MCF 10A (cell line): ENCODE results near the gene TMEM37. TPM values are rescaled to one million over a fixed set of nuclear protein-coding genes. Genes with fewer than 3 reads are reported as not detected.

Experiments
- BruUV-seq: library from RNA; stranded (reverse); fragments of 400-500 nt; replicated peaks from 2 replicates; lab custom pipeline; 2021; lab: Mats Ljungman, UMichigan
- CTCF ChIA-PET: fragments of 300-600 bp; sonication (Branson Sonifier 250); formaldehyde crosslinking; extraction: SDS; loops from one replicate; lab custom pipeline; 2021; ENCODE audit warnings: antibody characterized with exemption, inconsistent platforms; lab: Yijun Ruan, JAX
- POLR2A ChIA-PET: fragments of 300-600, 350-650 bp; sonication (Branson Sonifier 250); formaldehyde crosslinking; extraction: SDS; loops from one replicate; lab custom pipeline; 2020; ENCODE audit warnings: antibody characterized with exemption, inconsistent platforms; lab: Yijun Ruan, JAX
- DNase-seq: peaks from one replicate; pipeline ENCODE4 v3.0.0-alpha.2; 2018; ENCODE audit not compliant: unreplicated experiment
- H3K27ac Mint-ChIP-seq: one replicate; pipeline ENCODE4 v1.8.0; 2022; ENCODE audit warnings: mild to moderate bottlenecking, low read depth, mixed read lengths; ENCODE audit not compliant: unreplicated experiment
- H3K27me3 Mint-ChIP-seq: one replicate; pipeline ENCODE4 v1.8.0; 2022; ENCODE audit warnings: mixed read lengths; ENCODE audit not compliant: insufficient read depth, unreplicated experiment
- H3K36me3 Mint-ChIP-seq: one replicate; pipeline ENCODE4 v1.8.0; 2022; ENCODE audit warnings: mild to moderate bottlenecking, moderate library complexity, mixed read lengths; ENCODE audit not compliant: insufficient read depth, unreplicated experiment
- H3K4me1 Mint-ChIP-seq: one replicate; pipeline ENCODE4 v1.8.0; 2022; ENCODE audit warnings: mixed read lengths; ENCODE audit not compliant: insufficient read depth, unreplicated experiment
- H3K4me3 Mint-ChIP-seq: one replicate; pipeline ENCODE4 v1.8.0; 2022; ENCODE audit warnings: mild to moderate bottlenecking, moderate library complexity, mixed read lengths; ENCODE audit not compliant: unreplicated experiment
- H3K9me3 Mint-ChIP-seq: one replicate; pipeline ENCODE4 v1.8.0; 2022; ENCODE audit warnings: mixed read lengths; ENCODE audit not compliant: unreplicated experiment
- intact Hi-C: fragments of 100-400 bp; cut with micrococcal nuclease; formaldehyde crosslinking; loops from 2 replicates; pipeline ENCODE4 v1.14.1; 2022
- total RNA-seq: library from RNA; stranded (reverse); gene quantifications from 2 replicates; pipeline ENCODE4 v1.2.3, GENCODE V29; 2022
- TF ChIP-seq, protein P1 (sequence below): fragments of 200-600 bp; IDR thresholded peaks from one replicate; pipeline ENCODE4 v1.8.0; 2022; ENCODE audit warnings: antibody characterized with exemption, mild to moderate bottlenecking; ENCODE audit not compliant: unreplicated experiment

Gene TMEM37
- total RNA-seq, 1 experiment from 2014 or later = not detected

GRCh38 chr2:119435081-119435952 is 3.7 kb downstream of the TMEM37 start:
- Mint-ChIP-seq H3K27me3 (no peaks in the 10 kb centered on the region), H3K4me1 (peaks cover 15% of the 10 kb centered on the region), H3K4me3 (no peak overlapping the region), H3K27ac (no peak overlapping the region), H3K36me3 (no peaks in the 10 kb centered on the region), H3K9me3 (no peaks in the 10 kb centered on the region)
- POLR2A ChIA-PET = interaction anchor here (1.1 kb wide), 1 partner anchor 24 kb away, joined by 3 read pairs; no protein-coding TSS in a partner anchor
- TF ChIP-seq, protein P1, sequence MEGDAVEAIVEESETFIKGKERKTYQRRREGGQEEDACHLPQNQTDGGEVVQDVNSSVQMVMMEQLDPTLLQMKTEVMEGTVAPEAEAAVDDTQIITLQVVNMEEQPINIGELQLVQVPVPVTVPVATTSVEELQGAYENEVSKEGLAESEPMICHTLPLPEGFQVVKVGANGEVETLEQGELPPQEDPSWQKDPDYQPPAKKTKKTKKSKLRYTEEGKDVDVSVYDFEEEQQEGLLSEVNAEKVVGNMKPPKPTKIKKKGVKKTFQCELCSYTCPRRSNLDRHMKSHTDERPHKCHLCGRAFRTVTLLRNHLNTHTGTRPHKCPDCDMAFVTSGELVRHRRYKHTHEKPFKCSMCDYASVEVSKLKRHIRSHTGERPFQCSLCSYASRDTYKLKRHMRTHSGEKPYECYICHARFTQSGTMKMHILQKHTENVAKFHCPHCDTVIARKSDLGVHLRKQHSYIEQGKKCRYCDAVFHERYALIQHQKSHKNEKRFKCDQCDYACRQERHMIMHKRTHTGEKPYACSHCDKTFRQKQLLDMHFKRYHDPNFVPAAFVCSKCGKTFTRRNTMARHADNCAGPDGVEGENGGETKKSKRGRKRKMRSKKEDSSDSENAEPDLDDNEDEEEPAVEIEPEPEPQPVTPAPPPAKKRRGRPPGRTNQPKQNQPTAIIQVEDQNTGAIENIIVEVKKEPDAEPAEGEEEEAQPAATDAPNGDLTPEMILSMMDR = no peak
- BruUV-seq = no TSS peak
- CTCF ChIA-PET = interaction anchor here (0.5 to 1.3 kb wide), 5 partner anchors 25 to 143 kb away, joined by 3 to 4 read pairs (median 3); no protein-coding TSS in a partner anchor
- intact Hi-C loops = no loop called here
- no peak for DNase-seq

GRCh38 chr2:119435953-119436297 is 4.3 kb downstream of the TMEM37 start:
- DNase-seq = no peak
- ChIA-PET POLR2A (interaction anchor here (1.1 kb wide), 1 partner anchor 25 kb away, joined by 3 read pairs; no protein-coding TSS in a partner anchor), CTCF (interaction anchor here (0.5 to 1.2 kb wide), 3 partner anchors 26 to 143 kb away, joined by 3 to 4 read pairs (median 3); no protein-coding TSS in a partner anchor)
- BruUV-seq = no TSS peak
- TF ChIP-seq, protein P1 = no peak
- H3K9me3 Mint-ChIP-seq = no peaks in the 10 kb centered on the region
- peaks cover 15% of the 10 kb centered on the region for H3K4me1 Mint-ChIP-seq
- no peak overlapping the region for H3K27ac Mint-ChIP-seq
- H3K36me3 Mint-ChIP-seq = no peaks in the 10 kb centered on the region
- H3K4me3 Mint-ChIP-seq = no peak overlapping the region
- intact Hi-C loops = no loop called here
- H3K27me3 Mint-ChIP-seq = no peaks in the 10 kb centered on the region

GRCh38 chr2:119436993-119437772 is 5.5 kb downstream of the TMEM37 start:
- H3K27me3 Mint-ChIP-seq = no peaks in the 10 kb centered on the region
- no peaks in the 10 kb centered on the region for H3K9me3 Mint-ChIP-seq
- ChIA-PET POLR2A (no interaction called here), CTCF (interaction anchor here (0.6 kb wide), 1 partner anchor 25 kb away, joined by 6 read pairs; no protein-coding TSS in a partner anchor)
- H3K27ac Mint-ChIP-seq = no peak overlapping the region
- H3K4me1 Mint-ChIP-seq = peaks cover 12% of the 10 kb centered on the region
- TF ChIP-seq, protein P1 = no peak
- intact Hi-C loops = no loop called here
- BruUV-seq = no TSS peak
- DNase-seq = no peak
- no peaks in the 10 kb centered on the region for H3K36me3 Mint-ChIP-seq
- H3K4me3 Mint-ChIP-seq = no peak overlapping the region
